ENCODE results near the gene C19orf53. TPM values are rescaled to one million over a fixed set of nuclear protein-coding genes. Genes with fewer than 3 reads are reported as not detected.
"Not testable (repeated sequence)": the region's sequence is repeated elsewhere in the genome, so short reads cannot be mapped to it uniquely, and the experiment has no call there.

Gene C19orf53
- polyA plus RNA-seq, 1 donor (not counting 4 experiments of a cell fraction or from before 2014, with no cell fraction given), result 143 TPM

DNA sequence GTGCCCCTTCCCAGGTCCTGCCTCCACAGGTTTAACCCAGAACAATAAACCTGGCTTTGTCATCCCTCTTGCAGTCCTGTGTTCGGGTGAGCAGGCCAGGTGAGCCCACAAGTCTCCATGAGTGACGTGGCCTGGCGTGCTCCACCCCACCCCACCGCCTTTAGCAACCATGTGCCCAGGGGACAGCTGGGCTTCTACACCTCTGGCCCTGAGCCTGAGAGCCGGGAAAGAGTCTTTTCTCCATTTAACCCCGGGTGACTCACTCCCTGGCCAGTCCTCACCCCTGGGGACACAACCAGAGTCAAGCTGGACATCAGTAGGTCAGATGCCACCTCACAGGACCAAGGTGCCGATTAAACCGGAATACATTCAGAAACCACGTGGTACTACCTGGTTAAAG lies 4.1 kb downstream of the C19orf53 start:
- Histone ChIP-seq H3K4me2 (ENCODE audit: control insufficient read depth, extremely low read depth, insufficient read depth, low read depth, low read length) (no peak overlapping the region), H2AFZ (ENCODE audit: control insufficient read depth, low read length) (no peak overlapping the region), H3K27ac (ENCODE audit: control insufficient read depth, insufficient read depth, low read length) (no peak overlapping the region), H4K20me1 (ENCODE audit: control insufficient read depth, extremely low read depth, insufficient read depth, low read length) (no peaks in the 10 kb centered on the region), H3K9me1 (ENCODE audit: control insufficient read depth, extremely low read depth, insufficient read depth, low read length) (no peaks in the 10 kb centered on the region), H3K36me3 (ENCODE audit: control insufficient read depth in 2 of 2, extremely low read depth in 1 of 2, insufficient read depth in 2 of 2, low read length in 2 of 2) (peaks cover 23 to 25% of the 10 kb centered on the region in 2 experiments), H3K4me3 (ENCODE audit: control insufficient read depth in 2 of 3, extremely low read depth in 1 of 3, insufficient read depth in 2 of 3, low read depth in 1 of 3, low read length in 3 of 3) (no peak overlapping the region), H3K9me3 (ENCODE audit: control insufficient read depth, low read depth, low read length) (no peaks in the 10 kb centered on the region), H3K27me3 (ENCODE audit: control insufficient read depth, extremely low read depth, insufficient read depth, low read length) (no peaks in the 10 kb centered on the region), H3K9ac (ENCODE audit: control insufficient read depth, extremely low read depth, insufficient read depth, low read length) (no peak overlapping the region), H3K4me1 (ENCODE audit: control insufficient read depth, extremely low read depth, insufficient read depth, low read length) (peaks cover 17% of the 10 kb centered on the region), H3K79me2 (ENCODE audit: control insufficient read depth, insufficient read depth, low read length) (peaks cover 27% of the 10 kb centered on the region)
- DNase-seq (ENCODE audit: low read depth, low spot score) (no peak), FAIRE-seq (no peak)
- dilution Hi-C loops (cut with MboI; ENCODE audit: extremely low pct_ligation_motif_present, low sequenced_read_pairs), result no loop called here
- TF ChIP-seq EZH2 (IDR thresholded peaks at IDR 0.05; ENCODE audit: low read length), result no peak
- TF ChIP-seq, protein P1, sequence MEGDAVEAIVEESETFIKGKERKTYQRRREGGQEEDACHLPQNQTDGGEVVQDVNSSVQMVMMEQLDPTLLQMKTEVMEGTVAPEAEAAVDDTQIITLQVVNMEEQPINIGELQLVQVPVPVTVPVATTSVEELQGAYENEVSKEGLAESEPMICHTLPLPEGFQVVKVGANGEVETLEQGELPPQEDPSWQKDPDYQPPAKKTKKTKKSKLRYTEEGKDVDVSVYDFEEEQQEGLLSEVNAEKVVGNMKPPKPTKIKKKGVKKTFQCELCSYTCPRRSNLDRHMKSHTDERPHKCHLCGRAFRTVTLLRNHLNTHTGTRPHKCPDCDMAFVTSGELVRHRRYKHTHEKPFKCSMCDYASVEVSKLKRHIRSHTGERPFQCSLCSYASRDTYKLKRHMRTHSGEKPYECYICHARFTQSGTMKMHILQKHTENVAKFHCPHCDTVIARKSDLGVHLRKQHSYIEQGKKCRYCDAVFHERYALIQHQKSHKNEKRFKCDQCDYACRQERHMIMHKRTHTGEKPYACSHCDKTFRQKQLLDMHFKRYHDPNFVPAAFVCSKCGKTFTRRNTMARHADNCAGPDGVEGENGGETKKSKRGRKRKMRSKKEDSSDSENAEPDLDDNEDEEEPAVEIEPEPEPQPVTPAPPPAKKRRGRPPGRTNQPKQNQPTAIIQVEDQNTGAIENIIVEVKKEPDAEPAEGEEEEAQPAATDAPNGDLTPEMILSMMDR (optimal IDR thresholded peaks at IDR 0.05 in 1 of 3, IDR thresholded peaks at IDR 0.05 in 1 of 3, conservative IDR thresholded peaks at IDR 0.05 in 1 of 3; ENCODE audit: extremely low read depth in 1 of 3, insufficient read depth in 2 of 3, low read length in 3 of 3), result no peak

DNA sequence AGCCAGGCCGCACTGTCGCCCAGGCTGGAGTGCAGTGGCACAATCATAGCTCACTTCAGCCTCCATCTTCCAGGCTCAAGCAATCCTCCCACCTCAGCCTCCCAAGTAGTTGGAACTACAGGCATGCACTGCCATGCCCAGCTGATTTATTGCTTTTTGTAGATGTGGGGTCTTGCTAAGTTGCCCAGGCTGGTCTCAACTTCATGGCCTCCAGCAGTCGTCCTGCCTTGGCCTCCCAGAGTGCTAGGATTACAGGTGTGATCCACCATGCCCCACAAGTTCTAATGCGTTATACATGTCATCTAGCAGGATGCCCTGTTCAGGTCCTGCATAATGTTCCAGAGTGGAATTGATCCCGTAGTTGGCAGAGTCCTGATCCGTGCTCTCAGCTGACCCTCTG lies 4.6 kb downstream of the C19orf53 start:
- dilution Hi-C loops (cut with MboI; ENCODE audit: extremely low pct_ligation_motif_present, low sequenced_read_pairs), result no loop called here
- H3K27ac ChIP-seq (ENCODE audit: control insufficient read depth, insufficient read depth, low read length), result no peak overlapping the region
- H3K4me2 ChIP-seq (ENCODE audit: control insufficient read depth, extremely low read depth, insufficient read depth, low read depth, low read length), result no peak overlapping the region
- H2AFZ ChIP-seq (ENCODE audit: control insufficient read depth, low read length), result no peak overlapping the region
- FAIRE-seq, result no peak
- H3K79me2 ChIP-seq (ENCODE audit: control insufficient read depth, insufficient read depth, low read length), result peaks cover 27% of the 10 kb centered on the region
- H3K9me3 ChIP-seq (ENCODE audit: control insufficient read depth, low read depth, low read length), result no peaks in the 10 kb centered on the region
- TF ChIP-seq, protein P1 (optimal IDR thresholded peaks at IDR 0.05 in 1 of 3, IDR thresholded peaks at IDR 0.05 in 1 of 3, conservative IDR thresholded peaks at IDR 0.05 in 1 of 3; ENCODE audit: extremely low read depth in 1 of 3, insufficient read depth in 2 of 3, low read length in 3 of 3), result no peak
- TF ChIP-seq EZH2 (IDR thresholded peaks at IDR 0.05; ENCODE audit: low read length), result no peak
- H3K4me3 ChIP-seq (ENCODE audit: control insufficient read depth in 2 of 3, extremely low read depth in 1 of 3, insufficient read depth in 2 of 3, low read depth in 1 of 3, low read length in 3 of 3), result no peak overlapping the region
- no peak overlapping the region for H3K9ac ChIP-seq (ENCODE audit: control insufficient read depth, extremely low read depth, insufficient read depth, low read length)
- H3K27me3 ChIP-seq (ENCODE audit: control insufficient read depth, extremely low read depth, insufficient read depth, low read length), result no peaks in the 10 kb centered on the region
- no peak for DNase-seq (ENCODE audit: low read depth, low spot score)
- H3K36me3 ChIP-seq (ENCODE audit: control insufficient read depth in 2 of 2, extremely low read depth in 1 of 2, insufficient read depth in 2 of 2, low read length in 2 of 2), result peaks cover 23 to 25% of the 10 kb centered on the region in 2 experiments
- no peaks in the 10 kb centered on the region for H4K20me1 ChIP-seq (ENCODE audit: control insufficient read depth, extremely low read depth, insufficient read depth, low read length)
- H3K4me1 ChIP-seq (ENCODE audit: control insufficient read depth, extremely low read depth, insufficient read depth, low read length), result peaks cover 17% of the 10 kb centered on the region
- no peaks in the 10 kb centered on the region for H3K9me1 ChIP-seq (ENCODE audit: control insufficient read depth, extremely low read depth, insufficient read depth, low read length)

DNA sequence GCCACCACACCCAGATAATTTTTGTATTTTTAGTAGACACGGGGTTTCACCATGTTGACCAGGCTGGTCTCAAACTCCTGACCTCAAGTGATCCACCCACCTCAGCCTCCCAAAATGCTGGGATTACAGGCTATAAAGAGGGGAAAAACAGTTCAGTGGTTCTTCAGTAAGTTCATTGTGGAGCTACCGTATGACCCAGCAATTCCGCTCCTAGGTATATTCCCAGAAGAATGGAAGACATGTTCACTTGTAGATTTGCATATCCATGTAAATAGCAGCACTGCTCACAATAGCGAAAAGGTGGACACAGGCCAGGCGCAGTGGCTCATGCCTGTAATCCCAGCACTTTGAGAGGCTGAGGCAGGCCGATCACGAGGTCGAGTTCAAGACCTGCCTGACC lies 5.5 kb downstream of the C19orf53 start:
- H3K9me1 ChIP-seq (ENCODE audit: control insufficient read depth, extremely low read depth, insufficient read depth, low read length); H2AFZ ChIP-seq (ENCODE audit: control insufficient read depth, low read length); H3K4me3 ChIP-seq (ENCODE audit: control insufficient read depth in 2 of 3, extremely low read depth in 1 of 3, insufficient read depth in 2 of 3, low read depth in 1 of 3, low read length in 3 of 3); H3K9me3 ChIP-seq (ENCODE audit: control insufficient read depth, low read depth, low read length); H3K4me2 ChIP-seq (ENCODE audit: control insufficient read depth, extremely low read depth, insufficient read depth, low read depth, low read length); H3K27me3 ChIP-seq (ENCODE audit: control insufficient read depth, extremely low read depth, insufficient read depth, low read length); FAIRE-seq; DNase-seq (ENCODE audit: low read depth, low spot score); H3K27ac ChIP-seq (ENCODE audit: control insufficient read depth, insufficient read depth, low read length); H4K20me1 ChIP-seq (ENCODE audit: control insufficient read depth, extremely low read depth, insufficient read depth, low read length); dilution Hi-C loops (cut with MboI; ENCODE audit: extremely low pct_ligation_motif_present, low sequenced_read_pairs); H3K9ac ChIP-seq (ENCODE audit: control insufficient read depth, extremely low read depth, insufficient read depth, low read length): not testable (repeated sequence)
- peaks cover 17% of the 10 kb centered on the region for H3K4me1 ChIP-seq (ENCODE audit: control insufficient read depth, extremely low read depth, insufficient read depth, low read length)
- H3K36me3 ChIP-seq (ENCODE audit: control insufficient read depth in 2 of 2, extremely low read depth in 1 of 2, insufficient read depth in 2 of 2, low read length in 2 of 2), result peaks cover 23 to 25% of the 10 kb centered on the region in 2 experiments
- peaks cover 21% of the 10 kb centered on the region for H3K79me2 ChIP-seq (ENCODE audit: control insufficient read depth, insufficient read depth, low read length)
